Measurements from ENCODE around the gene DLG2. TPM values are rescaled to one million over a fixed set of nuclear protein-coding genes. Genes with fewer than 3 reads are reported as not detected.

DLG2 gene
- total and polyA plus RNA-seq, 9 of the 15 experiments (the other 6 are each of a cell fraction or from before 2014, with no cell fraction given): 0.52 to 1.6 (median 0.95) TPM

DNA sequence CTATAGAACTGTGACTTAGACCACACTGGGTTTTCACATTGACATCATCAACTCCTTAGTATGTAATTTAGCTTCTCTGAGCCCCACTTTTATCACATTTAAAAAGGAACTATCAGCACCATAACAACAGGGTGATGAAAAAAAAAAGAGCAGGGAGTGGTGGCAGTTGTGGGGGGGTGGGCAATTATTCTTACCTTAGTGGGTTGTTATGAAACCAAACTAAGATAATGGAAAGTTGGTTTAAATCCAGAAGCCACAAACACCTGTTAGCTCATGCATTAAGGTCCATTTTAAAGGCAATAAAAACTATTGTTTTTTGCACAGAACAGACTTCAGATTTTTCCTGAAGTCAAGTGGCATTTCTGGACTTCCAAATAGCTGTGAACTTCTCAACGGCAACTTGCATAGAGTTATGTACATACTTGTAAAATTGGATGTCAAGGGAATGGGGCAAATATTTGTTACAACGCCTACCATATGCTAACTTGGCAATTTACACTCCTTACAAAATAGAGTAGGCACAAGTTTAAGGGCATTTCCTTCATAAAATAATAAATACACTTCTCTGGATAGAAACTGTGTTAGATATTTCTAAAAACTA lies 793.6 kb downstream of the DLG2 start:
- DNase-seq (ENCODE audit: extremely low read depth in 1 of 4, low spot score in 3 of 4) (no peak), ATAC-seq (no peak), FAIRE-seq (no peak)
- intact Hi-C loops (cut with micrococcal nuclease) (no loop called here), in situ Hi-C loops (cut with MboI) (no loop called here)
- TF ChIP-seq RBBP5 (IDR thresholded peaks at IDR 0.05; ENCODE audit: borderline replicate concordance, insufficient read depth, low read length, poor library complexity, severe bottlenecking): no peak
- TF ChIP-seq NFIX (CRISPR knock-in tag; IDR thresholded peaks at IDR 0.05; ENCODE audit: low read depth): no peak
- TF ChIP-seq CBX2 (IDR thresholded peaks at IDR 0.05; ENCODE audit: insufficient read depth, low read length, poor library complexity, severe bottlenecking): no peak
- Histone ChIP-seq H3K9me3 (replicated peaks; ENCODE audit: control insufficient read depth, insufficient read depth, low read depth, low read length) (no peaks in the 10 kb centered on the region), H3K36me3 (ENCODE audit: control insufficient read depth, insufficient read depth, low read length) (no peaks in the 10 kb centered on the region), H3K27me3 (ENCODE audit: control insufficient read depth in 2 of 2, insufficient read depth in 2 of 2, low read length in 2 of 2) (no peaks in the 10 kb centered on the region), H2AFZ (ENCODE audit: low read depth, low read length) (no peak overlapping the region), H4K20me1 (replicated peaks; ENCODE audit: control insufficient read depth, insufficient read depth, low read length) (no peaks in the 10 kb centered on the region), H3K79me2 (ENCODE audit: control insufficient read depth, insufficient read depth, low read length) (no peaks in the 10 kb centered on the region), H3K4me2 (ENCODE audit: insufficient read depth, low read length) (no peak overlapping the region), H3K9ac (ENCODE audit: insufficient read depth in 1 of 2, low read depth in 2 of 2, low read length in 2 of 2) (no peak overlapping the region), H3K9me1 (ENCODE audit: control insufficient read depth, insufficient read depth, low read length) (no peaks in the 10 kb centered on the region), H3K27ac (ENCODE audit: extremely low read depth, low read depth, low read length) (no peak overlapping the region), H3K4me3 (no peak overlapping the region), H3K4me1 (replicated peaks in 1 of 2; ENCODE audit: control insufficient read depth in 2 of 2, insufficient read depth in 2 of 2, low read length in 2 of 2) (no peaks in the 10 kb centered on the region)
- ChIA-PET CTCF (ENCODE audit: low intra/inter-chr PET ratio) (no interaction called here), POLR2A (no interaction called here)
- 0% methylated on average over 2 of the region's 2 CpGs for WGBS (ENCODE audit: insufficient coverage, low coverage, missing lambda C conversion rate)
- BruUV-seq (replicated peaks): no TSS peak

DNA sequence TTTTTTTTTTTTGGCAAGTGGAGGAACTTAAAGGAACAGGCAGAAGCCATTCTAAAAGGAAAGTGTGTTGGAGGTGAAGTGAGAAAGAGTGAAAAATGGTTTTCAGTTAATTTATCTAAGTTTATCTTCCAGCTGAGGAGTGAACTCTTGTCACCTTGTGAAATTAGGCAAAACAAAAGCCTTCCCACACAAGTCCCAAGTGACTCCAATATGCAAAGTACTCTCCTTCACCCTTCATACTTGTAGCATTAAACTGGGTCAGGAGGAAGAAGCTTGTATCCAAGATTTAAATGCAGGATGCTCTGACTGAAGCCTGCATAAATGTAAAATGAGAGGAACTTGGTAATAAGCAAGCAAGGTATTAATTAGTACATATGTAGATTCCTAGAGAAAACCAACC lies 796.8 kb downstream of the DLG2 start:
- intact Hi-C loops (cut with micrococcal nuclease): no loop called here
- ChIA-PET CTCF (ENCODE audit: low intra/inter-chr PET ratio) (no interaction called here), POLR2A (no interaction called here)
- H3K9me3 ChIP-seq (replicated peaks; ENCODE audit: control insufficient read depth, insufficient read depth, low read depth, low read length): no peaks in the 10 kb centered on the region
- H3K27me3 ChIP-seq (ENCODE audit: control insufficient read depth in 2 of 2, insufficient read depth in 2 of 2, low read length in 2 of 2): no peaks in the 10 kb centered on the region
- H4K20me1 ChIP-seq (replicated peaks; ENCODE audit: control insufficient read depth, insufficient read depth, low read length): no peaks in the 10 kb centered on the region
- H3K4me1 ChIP-seq (replicated peaks in 1 of 2; ENCODE audit: control insufficient read depth in 2 of 2, insufficient read depth in 2 of 2, low read length in 2 of 2): no peaks in the 10 kb centered on the region
- in situ Hi-C loops (cut with MboI): no loop called here
- no peak overlapping the region for H3K27ac ChIP-seq (ENCODE audit: extremely low read depth, low read depth, low read length)
- H3K4me3 ChIP-seq: no peak overlapping the region
- H3K4me2 ChIP-seq (ENCODE audit: insufficient read depth, low read length): no peak overlapping the region
- no peak for ATAC-seq
- no peak for DNase-seq (ENCODE audit: extremely low read depth in 1 of 4, low spot score in 3 of 4)
- H3K9ac ChIP-seq (ENCODE audit: insufficient read depth in 1 of 2, low read depth in 2 of 2, low read length in 2 of 2): no peak overlapping the region
- no peak for FAIRE-seq
- no peaks in the 10 kb centered on the region for H3K36me3 ChIP-seq (ENCODE audit: control insufficient read depth, insufficient read depth, low read length)
- H3K79me2 ChIP-seq (ENCODE audit: control insufficient read depth, insufficient read depth, low read length): no peaks in the 10 kb centered on the region
- no TSS peak for BruUV-seq (replicated peaks)
- no peaks in the 10 kb centered on the region for H3K9me1 ChIP-seq (ENCODE audit: control insufficient read depth, insufficient read depth, low read length)
- no peak overlapping the region for H2AFZ ChIP-seq (ENCODE audit: low read depth, low read length)
- TF ChIP-seq, protein P1, sequence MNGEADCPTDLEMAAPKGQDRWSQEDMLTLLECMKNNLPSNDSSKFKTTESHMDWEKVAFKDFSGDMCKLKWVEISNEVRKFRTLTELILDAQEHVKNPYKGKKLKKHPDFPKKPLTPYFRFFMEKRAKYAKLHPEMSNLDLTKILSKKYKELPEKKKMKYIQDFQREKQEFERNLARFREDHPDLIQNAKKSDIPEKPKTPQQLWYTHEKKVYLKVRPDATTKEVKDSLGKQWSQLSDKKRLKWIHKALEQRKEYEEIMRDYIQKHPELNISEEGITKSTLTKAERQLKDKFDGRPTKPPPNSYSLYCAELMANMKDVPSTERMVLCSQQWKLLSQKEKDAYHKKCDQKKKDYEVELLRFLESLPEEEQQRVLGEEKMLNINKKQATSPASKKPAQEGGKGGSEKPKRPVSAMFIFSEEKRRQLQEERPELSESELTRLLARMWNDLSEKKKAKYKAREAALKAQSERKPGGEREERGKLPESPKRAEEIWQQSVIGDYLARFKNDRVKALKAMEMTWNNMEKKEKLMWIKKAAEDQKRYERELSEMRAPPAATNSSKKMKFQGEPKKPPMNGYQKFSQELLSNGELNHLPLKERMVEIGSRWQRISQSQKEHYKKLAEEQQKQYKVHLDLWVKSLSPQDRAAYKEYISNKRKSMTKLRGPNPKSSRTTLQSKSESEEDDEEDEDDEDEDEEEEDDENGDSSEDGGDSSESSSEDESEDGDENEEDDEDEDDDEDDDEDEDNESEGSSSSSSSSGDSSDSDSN (IDR thresholded peaks at IDR 0.05; ENCODE audit: borderline replicate concordance in 1 of 2, low read depth in 2 of 2, low read length in 2 of 2): no peak
- TF ChIP-seq, protein P2, sequence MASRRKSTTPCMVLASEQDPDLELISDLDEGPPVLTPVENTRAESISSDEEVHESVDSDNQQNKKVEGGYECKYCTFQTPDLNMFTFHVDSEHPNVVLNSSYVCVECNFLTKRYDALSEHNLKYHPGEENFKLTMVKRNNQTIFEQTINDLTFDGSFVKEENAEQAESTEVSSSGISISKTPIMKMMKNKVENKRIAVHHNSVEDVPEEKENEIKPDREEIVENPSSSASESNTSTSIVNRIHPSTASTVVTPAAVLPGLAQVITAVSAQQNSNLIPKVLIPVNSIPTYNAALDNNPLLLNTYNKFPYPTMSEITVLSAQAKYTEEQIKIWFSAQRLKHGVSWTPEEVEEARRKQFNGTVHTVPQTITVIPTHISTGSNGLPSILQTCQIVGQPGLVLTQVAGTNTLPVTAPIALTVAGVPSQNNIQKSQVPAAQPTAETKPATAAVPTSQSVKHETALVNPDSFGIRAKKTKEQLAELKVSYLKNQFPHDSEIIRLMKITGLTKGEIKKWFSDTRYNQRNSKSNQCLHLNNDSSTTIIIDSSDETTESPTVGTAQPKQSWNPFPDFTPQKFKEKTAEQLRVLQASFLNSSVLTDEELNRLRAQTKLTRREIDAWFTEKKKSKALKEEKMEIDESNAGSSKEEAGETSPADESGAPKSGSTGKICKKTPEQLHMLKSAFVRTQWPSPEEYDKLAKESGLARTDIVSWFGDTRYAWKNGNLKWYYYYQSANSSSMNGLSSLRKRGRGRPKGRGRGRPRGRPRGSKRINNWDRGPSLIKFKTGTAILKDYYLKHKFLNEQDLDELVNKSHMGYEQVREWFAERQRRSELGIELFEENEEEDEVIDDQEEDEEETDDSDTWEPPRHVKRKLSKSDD (conservative IDR thresholded peaks at IDR 0.05; ENCODE audit: low read length): no peak
- TF ChIP-seq RBM22 (IDR thresholded peaks at IDR 0.05; ENCODE audit: low read depth, low read length, poor library complexity, severe bottlenecking): no peak
- no peak for TF ChIP-seq CBX1 (IDR thresholded peaks at IDR 0.05; ENCODE audit: low read depth)
- TF ChIP-seq TCF3 (CRISPR knock-in tag; IDR thresholded peaks at IDR 0.05): no peak
- TF ChIP-seq ASH1L (IDR thresholded peaks at IDR 0.05; ENCODE audit: borderline replicate concordance, low read depth, partially characterized antibody): no peak
- no peak for TF ChIP-seq ZNF212 (CRISPR knock-in tag; IDR thresholded peaks at IDR 0.05)

All from K562 (cell line).